NCI-H345 treated with DMSO at 0.1 percent for 48 hours (cell line): Measurements from ENCODE around the gene CAMK1G.

Experiments used
- DNase-seq: peaks from one replicate; lab custom pipeline; 2025; ENCODE audit not compliant: unreplicated experiment; lab: John Stamatoyannopoulos, UW

Gene CAMK1G

GRCh38 chr1:209583408-209583807 is at the start of gene CAMK1G:
CAMK1G (plus strand) TSS chr1:209583714; CDS start chr1:209594984, 11,270 bp downstream.
- no peak for DNase-seq

DNA sequence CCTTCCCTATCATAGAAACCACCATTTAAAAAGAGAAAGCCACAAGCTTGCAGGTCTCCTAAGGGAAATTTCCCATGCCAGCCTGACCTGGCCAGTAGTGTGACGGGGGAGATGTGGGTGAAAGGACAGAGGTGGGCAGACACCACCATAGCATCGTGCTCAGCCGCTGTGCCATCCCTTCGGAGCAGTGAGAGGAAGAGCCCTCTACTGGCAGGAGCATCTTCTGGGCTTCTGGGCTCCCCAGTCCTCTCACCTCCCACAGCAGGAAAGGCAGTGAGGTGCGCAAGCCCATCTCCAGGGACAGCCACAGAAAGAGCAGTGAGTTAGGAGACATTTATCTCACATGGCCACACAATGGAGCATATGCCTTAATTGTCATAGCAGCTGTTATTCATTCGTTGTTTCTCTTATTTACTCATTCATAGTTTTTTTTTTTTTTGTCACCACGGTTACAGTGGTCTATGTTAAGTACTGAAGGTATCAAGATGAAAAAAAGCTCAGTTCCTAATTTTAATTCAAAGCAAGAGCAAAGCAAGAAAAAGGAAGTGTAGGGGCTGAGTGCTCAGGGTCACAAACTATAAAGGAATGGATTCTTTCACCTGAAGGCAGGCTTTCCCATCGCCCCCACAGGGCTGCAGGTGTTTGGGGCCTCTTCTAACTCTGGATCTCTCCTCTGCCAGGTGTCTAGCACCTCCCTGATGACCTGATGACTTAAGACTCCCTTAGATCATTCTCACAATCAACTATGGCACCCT is 48.8 kb upstream of the CAMK1G start:
- no peak for DNase-seq

DNA sequence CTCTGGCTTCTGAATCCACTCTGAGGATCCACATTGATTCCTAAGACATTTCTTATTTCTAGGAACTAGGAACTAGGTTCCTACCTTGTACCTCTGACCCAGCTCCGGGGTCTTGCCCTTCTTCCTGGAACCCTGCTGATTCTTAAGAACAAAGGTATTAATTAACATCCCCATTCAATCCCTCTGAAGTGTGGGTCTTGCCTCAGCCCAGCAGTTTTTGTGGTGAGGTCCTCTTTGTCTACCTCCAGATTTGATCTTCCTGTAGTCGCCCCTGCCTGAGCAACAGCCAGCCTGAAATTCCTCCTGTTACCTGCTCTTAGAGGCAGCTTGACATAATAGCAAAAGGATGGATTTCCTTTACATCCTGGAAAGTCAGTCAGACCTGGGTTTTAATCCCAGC is 46.7 kb upstream of the CAMK1G start:
- DNase-seq: no peak

DNA sequence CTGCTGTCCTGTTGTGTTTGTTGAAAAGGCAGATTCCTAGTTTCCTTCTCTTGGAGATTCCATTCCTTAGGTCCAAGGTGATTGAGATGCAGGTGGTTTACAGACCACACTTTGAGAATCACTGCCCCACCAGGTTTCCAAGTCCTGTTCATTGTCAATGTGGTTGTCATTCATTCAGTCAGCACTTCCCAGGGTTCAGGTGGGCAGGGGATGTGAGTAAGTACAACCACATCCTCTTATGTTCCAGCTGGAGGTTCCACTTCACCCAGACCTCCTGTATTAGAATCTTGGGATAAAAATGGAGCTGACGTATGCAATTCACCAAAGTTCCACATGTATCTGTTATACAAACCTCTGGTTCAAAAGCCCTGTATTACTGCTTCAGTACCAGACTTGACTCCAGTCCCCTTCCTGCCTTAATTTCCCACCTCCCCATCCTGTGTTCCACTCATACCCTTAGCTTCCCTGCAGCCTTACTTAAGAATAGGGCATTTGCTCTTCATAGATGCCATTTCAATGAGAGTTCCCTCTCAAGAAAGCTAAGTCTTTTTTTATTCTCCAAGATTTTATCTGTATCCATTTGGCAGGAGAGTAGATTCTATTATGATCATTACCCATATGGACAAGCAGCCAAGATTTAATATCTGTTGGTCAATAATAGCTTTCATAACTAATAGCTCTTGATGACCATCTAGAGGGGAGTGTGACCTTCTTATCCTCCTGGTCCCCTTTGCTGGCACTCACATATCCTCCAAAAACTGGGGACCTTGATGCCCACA is 46.0 kb upstream of the CAMK1G start:
- no peak for DNase-seq

GRCh38 chr1:209539576-209539975 is 43.9 kb upstream of the CAMK1G start:
- DNase-seq: no peak

DNA sequence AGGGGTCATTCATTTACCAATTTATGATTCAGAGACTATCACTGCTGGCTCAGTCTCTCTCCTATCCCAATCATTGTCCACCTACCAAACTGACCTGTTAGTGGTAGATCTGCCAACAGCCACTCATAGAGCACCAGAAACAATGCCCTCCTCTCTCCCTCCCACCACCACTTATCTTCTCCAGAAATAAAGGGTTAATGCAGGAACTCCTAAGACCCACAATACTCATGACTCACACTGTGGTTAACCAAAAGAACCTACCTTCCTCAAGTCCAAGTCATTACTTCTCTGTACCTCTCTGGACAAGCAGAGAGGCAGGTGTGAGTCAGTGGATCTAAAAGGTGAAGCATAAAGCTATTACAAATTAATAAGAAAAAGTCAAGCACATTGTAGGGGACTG is 40.9 kb upstream of the CAMK1G start:
- no peak for DNase-seq

DNA sequence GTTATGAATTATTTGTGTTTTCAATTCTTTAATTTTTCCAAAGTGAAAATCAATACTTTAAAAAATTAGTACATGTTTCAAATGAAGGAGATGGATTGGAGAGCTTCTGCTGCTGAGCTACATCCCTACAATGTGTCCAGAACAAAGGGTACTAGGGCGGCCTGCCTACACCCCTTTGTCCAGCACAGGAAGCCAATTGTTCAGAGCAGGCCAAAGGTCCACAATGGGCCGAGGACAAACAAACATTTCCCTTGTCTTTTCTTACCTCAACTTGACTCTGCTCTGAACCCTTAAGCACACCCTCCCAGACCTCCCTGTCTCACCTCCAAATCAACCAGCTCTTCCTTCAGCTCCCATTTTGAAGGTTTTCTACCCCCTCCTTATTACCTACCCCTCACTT is 39.4 kb upstream of the CAMK1G start:
- DNase-seq: no peak

DNA sequence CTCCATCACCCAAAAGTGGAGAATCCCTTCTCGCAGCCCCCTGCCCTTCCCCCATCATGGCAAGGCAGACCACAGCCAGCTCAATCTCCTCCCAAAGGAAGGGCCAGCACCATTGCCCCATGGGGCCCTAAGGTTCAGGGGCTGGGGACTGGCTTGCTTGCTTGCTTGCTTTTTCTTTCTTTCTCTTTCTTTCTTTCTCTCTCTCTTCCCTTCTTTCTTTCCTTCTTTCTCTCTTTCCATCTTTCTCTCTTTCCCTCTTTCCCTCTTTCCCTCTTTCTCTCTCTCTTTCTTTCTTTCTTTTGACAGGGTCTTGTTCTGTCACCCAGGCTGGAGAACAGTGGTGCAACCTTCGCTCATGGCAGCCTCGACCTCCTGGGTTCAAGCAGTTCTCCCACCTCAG is 38.1 kb upstream of the CAMK1G start:
- no peak for DNase-seq

- DNase-seq: no peak
Observed at GRCh38 chr1:209546390-209547085, 37.0 kb upstream of the CAMK1G start.

DNA sequence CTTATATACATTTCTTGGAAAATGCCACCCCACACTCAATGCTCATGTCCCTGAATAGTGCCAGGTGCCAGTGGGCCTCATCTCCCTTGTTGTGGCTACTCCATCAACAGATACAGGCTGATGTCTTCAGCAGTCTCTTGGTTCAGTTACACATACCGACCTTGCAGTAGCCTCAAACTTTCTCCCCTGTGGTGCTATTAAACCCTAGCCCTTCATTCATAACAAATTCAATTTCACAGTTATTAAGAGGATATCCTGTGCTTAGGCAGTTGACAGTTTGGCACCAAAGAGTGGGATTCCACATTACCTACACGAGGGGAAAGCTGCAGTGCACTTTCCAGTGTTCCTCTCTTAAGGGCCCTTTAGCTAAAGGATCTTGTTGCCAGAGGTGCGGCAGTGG is 35.9 kb upstream of the CAMK1G start:
- no peak for DNase-seq

DNA sequence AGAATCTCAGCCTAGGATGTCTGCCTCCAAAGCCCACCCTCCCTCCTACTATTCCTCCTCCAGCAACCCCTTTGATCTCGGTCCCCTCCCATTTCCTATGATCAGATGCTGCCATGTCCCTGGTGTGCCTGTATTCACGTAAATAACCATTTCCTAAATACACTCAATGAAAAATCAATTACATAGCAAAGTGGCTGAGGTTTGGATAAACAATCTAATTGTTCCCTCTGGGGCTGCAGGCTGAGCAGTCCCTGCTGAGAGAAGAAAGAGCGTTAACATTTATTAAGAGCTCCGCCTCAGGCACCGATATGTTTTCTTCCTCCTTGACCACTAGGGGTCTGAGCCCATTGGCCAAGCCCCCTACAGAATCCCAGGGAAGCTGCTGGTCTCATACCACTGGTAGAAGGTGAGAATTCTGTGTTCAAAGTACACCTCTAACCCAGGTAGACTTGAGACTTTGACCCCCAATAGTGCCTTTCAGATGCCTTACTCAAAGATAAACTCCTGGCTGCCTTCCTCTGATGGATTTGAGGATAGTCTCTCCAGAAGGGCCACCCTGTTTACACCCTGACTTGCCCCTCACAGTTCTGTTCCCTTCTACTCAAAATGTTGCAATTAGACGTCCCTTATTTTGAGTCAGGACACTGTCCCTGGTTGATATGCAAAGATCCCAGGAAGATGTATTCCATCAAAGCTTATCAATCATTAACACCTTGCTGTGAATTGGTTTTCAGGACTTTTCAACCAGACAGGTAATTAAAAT is 33.9 kb upstream of the CAMK1G start:
- DNase-seq: no peak

GRCh38 chr1:209550519-209550918 is 33.0 kb upstream of the CAMK1G start:
- no peak for DNase-seq

DNA sequence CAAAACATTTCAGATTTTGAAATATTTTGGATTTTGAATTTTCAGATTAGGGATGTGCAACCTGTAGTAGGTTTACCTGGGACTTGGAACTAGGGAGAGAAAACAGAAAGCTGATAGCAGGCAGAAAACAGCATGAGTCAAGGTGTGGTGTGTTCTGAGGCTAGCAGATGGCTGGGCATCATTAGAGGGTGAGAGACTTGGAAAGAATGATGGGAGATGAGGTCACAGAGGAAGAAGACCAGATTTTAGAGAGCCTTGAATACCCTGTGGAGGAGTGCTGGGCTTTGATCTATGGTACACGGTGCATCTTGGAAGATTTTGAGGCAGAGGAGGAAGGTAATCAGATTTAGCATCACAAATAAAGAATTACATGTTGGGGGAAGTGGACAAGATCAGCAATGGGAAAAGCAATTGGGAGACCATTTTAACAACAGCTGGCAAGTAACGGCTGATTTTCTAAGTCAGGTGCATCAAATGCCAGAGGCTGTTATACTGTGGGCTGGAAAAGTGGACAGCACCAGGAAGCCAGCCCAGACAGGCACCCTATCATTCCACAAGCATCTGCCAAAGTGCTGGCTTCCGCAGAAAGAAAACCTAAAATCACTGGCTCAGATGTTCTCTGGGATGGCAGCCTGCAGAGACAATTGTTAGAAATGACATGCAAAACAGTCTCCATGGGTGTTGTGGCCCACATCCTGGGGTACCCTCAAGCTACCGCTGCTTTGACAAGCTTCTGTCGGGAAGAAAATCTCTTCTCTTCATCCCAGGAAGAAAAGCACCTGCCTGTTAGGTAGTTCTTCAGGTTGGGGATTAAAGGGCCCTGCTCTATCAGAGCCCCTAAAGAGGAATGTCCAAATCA is 30.9 kb upstream of the CAMK1G start:
- no peak for DNase-seq

DNA sequence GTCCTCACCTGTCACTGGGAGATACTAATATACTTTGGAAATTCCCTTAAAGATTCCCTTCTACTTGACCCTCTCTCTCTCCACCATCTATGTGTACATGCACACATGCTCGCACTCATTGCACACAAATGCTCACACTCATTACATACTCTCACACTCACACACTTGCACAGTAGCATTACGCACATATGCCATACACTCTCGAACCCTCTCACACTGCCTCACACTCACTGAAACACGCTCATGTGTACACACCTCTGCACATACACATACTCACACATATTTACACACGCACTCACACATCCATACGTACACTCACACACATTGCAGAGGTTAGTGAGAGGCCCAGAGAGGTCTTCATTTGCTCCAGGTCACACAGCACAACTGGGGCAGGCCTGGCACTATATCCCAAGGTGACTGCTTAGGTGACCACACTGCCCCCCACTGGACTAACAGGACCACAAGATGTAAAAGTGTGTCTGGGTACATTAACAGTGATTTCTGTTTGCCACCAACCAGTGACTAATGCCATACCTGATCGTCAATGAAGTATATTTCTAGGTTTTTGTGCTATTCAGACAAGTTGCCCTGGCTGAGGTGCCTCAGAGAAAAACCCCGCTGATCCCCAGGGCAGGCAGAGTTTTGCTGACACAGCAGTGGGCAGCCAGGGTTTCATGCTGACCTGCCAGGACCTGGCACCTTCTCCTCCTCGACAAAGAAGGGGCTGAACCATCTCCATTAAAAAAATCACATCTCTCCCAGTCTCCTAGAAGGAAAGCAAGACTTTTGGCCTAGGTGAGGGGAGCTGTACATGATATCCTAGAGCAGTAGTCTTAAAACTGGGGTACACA is 28.5 kb upstream of the CAMK1G start:
- no peak for DNase-seq

DNA sequence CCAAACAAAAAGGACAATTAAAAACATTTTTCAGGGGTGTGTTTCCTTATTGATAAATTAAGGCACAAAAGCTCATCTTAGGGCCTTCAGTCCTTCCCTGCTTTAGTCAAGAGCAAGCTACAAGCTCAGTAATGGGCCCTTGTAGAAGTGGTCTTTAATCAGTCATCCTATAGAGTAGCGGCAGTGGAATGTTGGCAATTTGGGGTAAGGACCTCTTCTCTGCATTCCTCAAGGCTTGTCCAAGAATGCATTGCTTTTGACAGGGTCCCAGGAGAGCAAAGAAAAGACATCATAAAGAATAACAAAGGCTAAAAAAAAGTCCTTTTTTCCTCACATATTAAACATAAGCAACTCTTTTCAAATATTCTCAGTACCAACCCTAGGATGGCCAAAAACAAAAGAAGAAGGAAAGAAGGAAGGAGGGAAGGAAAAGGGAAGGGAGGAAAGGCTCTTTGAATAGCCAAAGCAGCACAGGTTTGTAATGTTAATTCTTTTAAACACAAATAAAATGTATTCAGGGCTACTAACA is 27.3 kb upstream of the CAMK1G start:
- DNase-seq: no peak

GRCh38 chr1:209557221-209557620 is 26.3 kb upstream of the CAMK1G start:
- no peak for DNase-seq

DNA sequence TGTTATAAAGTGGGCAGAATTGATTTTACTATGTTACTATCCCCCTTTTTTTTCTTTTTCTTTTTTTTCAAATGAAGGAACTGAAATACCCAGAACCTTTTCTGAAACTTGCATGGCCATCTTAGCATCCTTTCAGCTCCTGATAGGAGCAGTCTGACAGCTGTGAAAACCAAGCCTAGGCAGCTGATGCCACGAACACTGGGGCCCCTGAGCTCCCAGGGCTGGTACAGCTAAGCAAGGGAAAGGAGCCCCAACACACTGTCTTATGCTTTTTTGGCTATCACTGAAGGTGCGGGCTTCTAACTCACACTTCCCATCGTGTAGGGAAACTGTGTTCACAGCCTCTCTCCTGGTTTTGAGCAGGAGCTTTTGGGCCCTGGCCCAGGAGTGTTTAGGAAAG is 23.0 kb upstream of the CAMK1G start:
- no peak for DNase-seq

GRCh38 chr1:209560952-209561351 is 22.6 kb upstream of the CAMK1G start:
- no peak for DNase-seq

DNA sequence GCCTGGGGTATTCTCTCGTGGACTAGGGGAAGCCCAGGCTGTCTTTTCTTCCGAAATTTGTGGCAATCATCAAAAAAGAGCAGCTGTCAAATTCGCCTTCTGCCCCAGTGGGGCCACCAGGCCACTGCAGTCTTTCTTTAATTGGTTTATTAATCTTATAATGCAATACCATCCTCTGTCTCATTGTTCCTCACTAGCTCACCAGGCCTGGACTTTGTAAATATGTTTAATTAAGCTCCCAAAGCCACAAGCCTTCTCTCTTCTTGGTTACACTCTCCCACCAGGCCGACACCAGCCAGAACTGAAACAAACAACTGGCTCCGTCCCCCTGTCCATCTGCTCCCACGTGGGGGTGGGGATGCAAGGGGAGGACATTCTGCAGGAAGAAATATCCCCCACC is 22.0 kb upstream of the CAMK1G start:
- DNase-seq: no peak
